DLD1 (cell line): ENCODE results near the gene SLC22A23.

ENCODE experiments used
- in situ Hi-C: cut with HindIII; loops from 2 replicates; pipeline ENCODE4 v1.10.0; 2017; ENCODE audit warnings: low sequenced_read_pairs

The SLC22A23 gene

DNA sequence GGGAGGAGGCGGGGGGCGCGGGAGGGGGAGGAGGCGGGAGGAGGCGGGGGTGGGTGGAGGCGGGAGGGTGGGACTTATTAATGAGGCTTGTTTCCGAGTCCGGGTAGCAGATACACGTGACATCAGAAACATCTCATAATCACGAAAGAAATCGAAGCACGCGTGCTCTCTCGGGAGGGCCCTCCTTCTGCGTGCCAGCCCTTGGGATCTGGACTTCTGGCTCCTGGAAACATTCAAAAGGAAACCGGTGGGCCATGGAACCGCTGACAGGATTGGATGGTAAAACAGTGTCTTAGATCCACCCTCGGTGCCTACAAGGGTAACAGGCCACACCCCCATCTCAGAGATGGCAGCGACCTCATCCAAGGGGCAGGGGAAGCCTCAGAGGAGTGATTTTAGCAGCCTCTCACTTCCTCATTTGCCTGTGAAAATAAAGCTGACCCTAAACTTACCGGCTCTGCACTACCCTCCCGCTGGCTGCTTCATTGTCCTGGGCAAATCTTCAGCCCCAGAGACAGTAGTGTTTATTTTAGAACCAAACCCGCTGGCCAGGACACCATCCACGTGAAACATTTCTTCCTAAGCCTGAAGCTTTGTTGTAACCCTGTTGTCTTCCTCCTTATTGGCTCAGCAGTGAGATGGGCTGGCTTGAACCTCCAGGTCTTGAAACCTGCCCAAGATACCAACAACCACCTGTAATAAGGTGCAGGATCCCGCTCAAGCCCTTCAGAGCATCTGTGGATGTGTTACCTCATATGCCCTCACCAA is 100.6 kb downstream of the SLC22A23 start:
- in situ Hi-C loops: no loop called here

DNA sequence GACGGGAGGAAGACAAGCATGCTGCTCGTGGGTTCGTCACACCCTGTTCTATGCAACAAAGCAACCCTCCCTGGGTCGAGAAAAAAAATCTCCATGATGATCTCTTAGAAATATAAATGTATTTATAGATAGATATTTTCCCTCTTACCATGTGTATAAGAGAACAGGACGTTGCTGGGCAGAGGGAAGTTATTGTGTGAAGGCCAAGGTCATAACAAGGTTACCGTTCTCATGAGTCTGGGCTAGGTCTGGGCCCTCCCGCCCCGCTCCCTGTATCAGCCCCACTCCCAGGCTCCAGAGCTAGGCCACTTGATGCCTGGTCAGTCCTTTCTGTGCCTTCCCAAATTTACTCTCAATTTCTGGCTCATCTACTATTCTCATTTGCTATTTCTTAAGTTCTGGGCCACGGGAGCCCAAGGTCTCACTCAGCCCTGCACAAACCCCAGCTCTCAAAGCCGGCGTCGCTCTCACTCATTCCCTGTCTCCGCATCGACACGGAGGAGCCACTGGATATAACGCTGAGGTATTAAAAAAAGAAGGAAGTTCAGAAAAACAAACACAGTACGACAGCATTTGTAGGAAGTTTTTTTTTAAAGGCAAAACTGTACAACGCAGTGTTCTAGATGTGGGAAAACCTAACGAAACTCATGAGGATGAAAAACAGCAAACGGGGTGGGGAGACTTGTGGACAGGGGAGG is 101.3 kb downstream of the SLC22A23 start:
- in situ Hi-C loops: no loop called here

DNA sequence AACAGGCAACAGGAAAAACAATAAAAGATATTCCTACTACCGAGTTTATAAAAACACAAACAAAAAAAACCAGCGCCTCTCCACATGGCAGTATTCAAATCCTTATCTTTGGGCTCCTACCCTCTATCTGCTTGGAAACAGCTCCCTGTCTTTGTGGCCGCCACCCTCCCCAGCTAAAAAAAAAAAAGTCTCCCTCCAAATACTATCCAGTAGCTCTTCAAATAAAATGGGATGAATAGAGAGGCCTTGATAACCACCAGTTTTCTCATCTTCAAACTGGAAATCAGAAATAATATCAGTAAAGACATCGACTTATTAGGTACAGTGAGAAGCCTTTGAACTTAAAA is 101.9 kb downstream of the SLC22A23 start:
- in situ Hi-C loops: no loop called here

GRCh38 chr6:3353939-3354338 is 102.9 kb downstream of the SLC22A23 start:
- in situ Hi-C loops: no loop called here

- in situ Hi-C loops: no loop called here
These were observed 103.5 kb downstream of the SLC22A23 start for GRCh38 chr6:3353213-3353903.

DNA sequence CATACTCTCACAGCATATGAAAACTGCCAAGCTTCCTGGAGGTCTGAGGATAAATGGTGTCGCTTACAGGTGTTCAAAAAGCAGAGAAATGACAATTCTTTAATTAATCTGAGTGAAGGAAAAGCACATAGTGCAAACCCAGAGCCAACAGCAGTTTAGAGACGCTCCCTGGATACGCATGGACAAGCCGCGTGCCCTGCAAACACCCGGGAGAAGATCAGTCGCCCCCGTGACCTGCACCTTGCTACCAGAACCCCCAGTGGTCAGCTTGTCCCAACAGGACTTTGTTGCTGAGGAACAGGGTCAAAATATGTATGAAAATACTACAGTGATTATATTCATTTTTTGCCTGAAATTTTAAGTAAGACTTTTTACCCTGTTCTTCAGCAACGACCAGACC is 104.2 kb downstream of the SLC22A23 start:
- in situ Hi-C loops: no loop called here

GRCh38 chr6:3351829-3352524 is 104.9 kb downstream of the SLC22A23 start:
- in situ Hi-C loops: no loop called here

GRCh38 chr6:3351105-3351676 is 105.7 kb downstream of the SLC22A23 start:
- in situ Hi-C loops: no loop called here

GRCh38 chr6:3350252-3350796 is 106.5 kb downstream of the SLC22A23 start:
- in situ Hi-C loops: no loop called here

- in situ Hi-C loops: no loop called here
These were observed 107.2 kb downstream of the SLC22A23 start for GRCh38 chr6:3349388-3350251.

GRCh38 chr6:3348821-3349220 is 108.0 kb downstream of the SLC22A23 start:
- in situ Hi-C loops: no loop called here

- in situ Hi-C loops: no loop called here
These were observed 109.0 kb downstream of the SLC22A23 start for GRCh38 chr6:3347826-3348225.

DNA sequence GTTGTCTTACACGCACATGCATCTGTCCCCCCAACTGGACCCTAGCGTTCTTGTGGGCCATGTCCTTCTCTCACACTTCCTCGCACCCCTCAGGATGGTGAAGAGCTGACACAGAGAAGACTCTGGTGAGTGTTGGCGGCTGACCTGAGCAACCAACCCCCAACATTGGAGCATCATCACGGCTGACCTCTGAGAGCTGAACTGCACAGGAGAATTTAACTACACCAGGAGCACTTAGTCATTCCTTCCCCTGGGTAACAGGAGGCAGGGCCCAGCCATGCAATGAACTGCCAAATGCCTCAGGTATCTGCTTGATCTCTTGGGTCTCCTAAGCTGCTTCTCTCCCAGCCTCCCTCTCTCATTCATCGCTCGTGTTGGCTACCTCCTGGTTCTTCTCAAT is 109.6 kb downstream of the SLC22A23 start:
- in situ Hi-C loops: no loop called here

GRCh38 chr6:3346476-3346875 is 110.4 kb downstream of the SLC22A23 start:
- in situ Hi-C loops: no loop called here

- in situ Hi-C loops: no loop called here
These were observed 111.0 kb downstream of the SLC22A23 start for GRCh38 chr6:3345836-3346235.

DNA sequence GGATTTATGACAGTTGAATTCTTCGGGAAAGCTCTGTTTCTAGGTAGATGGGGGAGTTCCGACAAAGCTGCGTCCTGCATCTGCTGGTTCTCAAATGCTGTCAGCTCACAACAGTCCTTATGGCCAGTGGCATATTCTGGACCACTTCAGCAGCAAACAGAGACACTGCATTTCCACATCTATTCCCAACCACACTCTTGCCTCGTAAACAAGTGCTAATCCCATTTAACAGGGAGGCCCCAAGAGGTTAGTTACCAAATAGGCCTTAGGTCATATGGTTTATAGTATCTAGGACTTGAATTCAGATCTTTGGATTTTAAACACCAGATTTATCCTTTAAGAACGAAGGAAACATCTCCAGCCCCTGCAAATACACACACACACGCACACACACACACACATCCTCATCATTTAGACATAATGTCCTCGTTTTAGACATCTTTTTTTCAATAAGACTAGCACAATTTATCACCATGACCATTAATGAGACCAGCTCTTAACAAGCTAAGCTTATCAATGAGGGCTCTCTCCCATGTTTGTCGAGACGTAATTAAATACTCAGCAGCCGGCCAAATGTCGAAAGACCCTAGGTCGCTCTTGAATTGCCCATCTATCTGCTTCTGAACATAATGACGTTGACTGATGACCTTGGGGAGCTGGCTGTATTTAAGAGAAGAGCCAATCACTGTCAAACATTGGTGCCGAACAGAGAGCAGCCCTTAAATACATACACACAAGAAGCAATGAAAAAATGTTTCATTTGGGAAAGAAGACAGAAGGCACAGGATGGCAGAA is 113.6 kb downstream of the SLC22A23 start:
- in situ Hi-C loops: no loop called here

GRCh38 chr6:3341467-3341866 is 115.4 kb downstream of the SLC22A23 start:
- in situ Hi-C loops: no loop called here

DNA sequence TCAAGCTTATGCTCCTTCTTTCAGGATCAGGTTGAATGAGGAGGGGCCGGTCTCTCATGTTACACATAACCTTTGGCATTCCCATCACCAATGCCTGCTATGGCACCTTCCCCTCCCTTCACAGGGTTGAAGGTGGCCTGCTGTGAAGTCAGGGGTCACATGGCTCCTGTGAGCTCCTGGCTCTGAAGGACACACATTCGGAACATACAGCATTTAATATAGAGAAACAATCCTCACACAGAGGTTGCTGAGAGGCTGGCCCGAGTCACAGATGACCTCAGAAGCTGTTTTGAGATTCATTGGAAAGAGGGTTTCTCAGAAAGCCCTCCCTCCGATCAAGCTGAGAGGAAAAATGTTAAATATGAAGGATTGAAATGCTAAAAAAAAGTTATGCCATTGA is 116.0 kb downstream of the SLC22A23 start:
- in situ Hi-C loops: no loop called here

DNA sequence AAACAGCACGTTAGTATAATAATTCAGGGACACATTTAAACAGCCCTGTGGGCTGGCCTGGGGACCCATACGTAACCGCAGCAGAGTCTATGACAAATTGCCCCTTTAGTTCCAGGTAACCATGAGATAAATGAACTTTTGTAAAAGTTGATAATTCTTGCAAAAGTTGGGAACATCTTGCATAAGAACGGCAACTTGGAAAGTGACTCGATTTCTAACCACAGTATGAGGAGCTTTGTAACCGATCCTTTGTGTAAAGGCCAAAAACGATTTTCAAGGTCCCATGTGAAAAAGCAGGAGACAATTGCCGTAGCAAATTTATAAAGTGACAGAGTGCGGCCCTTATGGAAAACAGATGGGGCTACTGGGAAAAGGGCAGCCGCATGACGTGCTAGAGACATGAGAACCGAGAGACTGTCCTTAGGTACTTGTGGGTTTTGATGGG is 116.5 kb downstream of the SLC22A23 start:
- in situ Hi-C loops: no loop called here
